NCI-H345 (cell line): ENCODE data around the gene SYNGR1.
A peak's percentile ranks its signal among the peaks of the same experiment; 100 is the strongest.
"Not testable (repeated sequence)": the region's sequence is repeated elsewhere in the genome, so short reads cannot be mapped to it uniquely, and the experiment has no call there.

ENCODE experiments used
- DNase-seq: peaks from one replicate; lab custom pipeline; 2025; lab: John Stamatoyannopoulos, UW

SYNGR1 gene

GRCh38 chr22:39317084-39317774 is 32.6 kb upstream of the SYNGR1 start:
- DNase-seq, result no peak

DNA sequence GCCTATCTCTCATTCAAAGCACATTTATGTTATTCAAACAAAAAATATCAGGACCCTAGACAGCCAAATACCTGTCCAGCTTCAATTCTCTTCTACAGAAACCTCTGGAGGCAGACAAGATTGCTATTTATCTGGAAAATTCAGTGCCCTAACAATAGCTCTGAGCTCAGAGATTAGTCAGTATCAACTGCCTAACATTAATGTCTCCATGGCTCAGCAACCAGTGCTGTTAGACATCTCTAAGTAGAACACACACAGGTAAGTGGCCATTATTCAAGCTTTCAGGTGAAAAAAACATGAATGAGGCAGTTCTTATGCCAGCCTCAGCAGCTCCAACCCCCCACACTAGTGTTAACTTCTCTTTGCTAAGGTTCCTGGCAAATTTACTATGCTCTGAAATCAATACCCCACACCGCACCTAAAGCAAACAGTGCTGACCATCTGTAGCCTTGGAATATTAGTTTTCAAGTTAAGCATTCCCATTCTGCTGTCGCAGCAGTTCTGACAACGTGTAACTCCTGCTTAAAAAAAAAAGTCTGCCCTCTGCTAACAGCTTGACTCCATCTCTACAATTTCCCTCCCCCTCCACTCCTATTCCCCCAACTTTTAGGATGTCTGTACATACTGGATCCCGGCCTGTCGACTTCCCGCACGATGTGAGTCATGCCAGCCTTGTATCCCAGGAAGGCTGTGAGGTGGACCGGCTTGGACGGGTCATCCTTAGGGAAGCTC is 31.9 kb upstream of the SYNGR1 start:
- no peak for DNase-seq

GRCh38 chr22:39318507-39319283 is 31.1 kb upstream of the SYNGR1 start:
- DNase-seq, result peak; percentile 16

- peak; percentile 94 for DNase-seq
Measured at GRCh38 chr22:39319284-39320022, 30.3 kb upstream of the SYNGR1 start, which contains the start of gene RPL3. Gene RPL3 (minus strand): TSS chr22:39319623. CDS start chr22:39319597, 26 bp downstream.

DNA sequence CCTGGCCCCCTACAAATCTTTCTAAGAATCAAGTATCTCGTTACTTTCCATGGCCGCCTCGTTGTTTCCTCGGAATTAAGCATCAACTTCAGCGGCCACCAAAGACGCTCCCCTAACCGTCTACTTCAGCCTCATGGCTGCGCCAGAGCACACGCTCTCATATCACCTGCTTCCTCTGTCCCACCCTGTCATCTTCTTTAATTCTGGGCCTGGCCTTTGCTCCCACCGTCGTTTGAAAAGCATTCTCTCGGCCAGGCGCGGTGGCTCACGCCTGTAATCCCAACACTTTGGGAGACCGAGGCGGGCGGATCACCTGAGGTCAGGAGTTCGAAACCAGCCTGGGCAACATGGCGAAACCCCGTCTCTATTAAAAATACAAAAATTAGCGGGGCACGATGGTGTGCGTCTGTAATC is 29.2 kb upstream of the SYNGR1 start:
- not testable (repeated sequence) for DNase-seq

GRCh38 chr22:39325392-39325932 is 24.3 kb upstream of the SYNGR1 start:
- no peak for DNase-seq

- DNase-seq, result no peak
Measured at GRCh38 chr22:39327995-39328754, 21.6 kb upstream of the SYNGR1 start.

- DNase-seq, result not testable (repeated sequence)
Measured at GRCh38 chr22:39330553-39330952, 19.2 kb upstream of the SYNGR1 start.

GRCh38 chr22:39332441-39333064 is 17.2 kb upstream of the SYNGR1 start:
- DNase-seq, result no peak

- DNase-seq, result no peak
Measured at GRCh38 chr22:39336411-39336810, 13.4 kb upstream of the SYNGR1 start.

DNA sequence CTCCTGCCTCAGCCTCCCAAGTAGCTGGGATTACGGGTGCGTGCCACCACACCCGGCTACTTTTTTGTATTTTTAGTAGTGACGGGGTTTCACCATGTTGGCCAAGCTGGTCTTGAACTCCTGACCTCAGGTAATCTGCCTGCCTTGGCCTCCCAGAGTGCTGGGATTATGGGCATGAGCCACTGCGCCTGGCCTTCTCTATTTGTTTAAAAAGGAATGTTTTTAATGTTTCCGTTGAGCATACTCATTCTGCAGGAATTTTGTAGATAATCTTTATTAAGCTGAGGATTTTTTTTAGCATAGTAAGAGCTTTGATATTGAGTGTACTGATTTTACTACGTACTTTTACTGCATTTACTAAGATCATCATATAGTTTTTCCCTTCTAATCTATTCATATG is 10.0 kb upstream of the SYNGR1 start:
- DNase-seq, result not testable (repeated sequence)

GRCh38 chr22:39341179-39341578 is 8.6 kb upstream of the SYNGR1 start:
- DNase-seq, result no peak

GRCh38 chr22:39343259-39344045 is 6.3 kb upstream of the SYNGR1 start:
- DNase-seq, result peak; percentile 14

GRCh38 chr22:39344046-39344390 is 5.8 kb upstream of the SYNGR1 start:
- DNase-seq, result no peak

- DNase-seq, result no peak
Measured at GRCh38 chr22:39345231-39345630, 4.6 kb upstream of the SYNGR1 start.

- no peak for DNase-seq
Measured at GRCh38 chr22:39348909-39349505, 784 bp upstream of the SYNGR1 start.

GRCh38 chr22:39349506-39349966 is 255 bp upstream of the SYNGR1 start:
- peak; percentile 60 for DNase-seq

DNA sequence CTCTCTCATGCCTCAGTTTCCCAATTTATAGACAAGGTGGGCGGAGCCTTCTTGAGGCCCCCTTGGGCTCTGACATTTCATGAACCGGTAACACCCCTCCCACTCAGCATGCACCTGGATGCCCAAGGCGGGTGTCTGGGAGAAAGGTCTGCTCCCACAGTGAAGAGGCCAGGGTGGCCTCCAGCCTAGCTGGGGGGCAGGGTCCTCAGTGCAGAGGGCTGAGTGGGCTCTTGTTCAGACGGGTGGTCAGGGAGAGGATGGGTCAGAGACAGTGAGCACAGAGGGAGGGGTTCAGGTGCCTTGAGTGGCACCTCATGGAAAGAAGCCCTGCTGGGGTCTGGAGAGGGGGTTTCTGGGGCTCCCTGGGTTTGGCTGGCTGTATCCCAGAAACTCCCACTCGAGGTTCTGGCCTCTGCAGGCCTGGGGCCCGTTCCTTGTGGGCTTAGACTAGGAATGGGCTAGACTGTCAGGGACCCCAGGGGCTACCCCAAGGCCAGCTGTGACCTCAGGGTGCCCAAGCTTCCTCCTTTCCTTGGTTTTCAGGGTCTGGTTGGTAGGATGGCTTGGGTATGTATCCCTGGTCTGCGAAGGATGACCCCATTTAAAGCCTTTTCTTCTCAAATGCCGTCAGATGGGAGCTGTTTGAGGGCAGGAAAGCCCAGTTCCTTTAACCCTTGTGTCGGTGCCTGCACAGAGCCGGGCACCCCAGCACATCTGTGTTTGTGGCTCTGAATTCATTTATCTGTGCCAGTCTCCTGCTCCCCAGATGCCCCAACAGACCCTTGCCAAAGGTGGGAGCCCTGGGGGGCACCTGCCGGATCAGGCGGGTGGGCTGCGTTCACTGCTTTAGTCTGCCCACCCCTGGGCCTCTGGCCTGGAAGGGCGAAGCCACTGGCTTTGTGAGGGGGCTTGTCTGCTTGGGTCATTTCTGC is 1.2 kb downstream of the SYNGR1 start:
- DNase-seq, result no peak
